Measurements from ENCODE around the gene GPR155.
"Not testable (repeated sequence)": the region's sequence is repeated elsewhere in the genome, so short reads cannot be mapped to it uniquely, and the experiment has no call there.

The GPR155 gene

GRCh38 chr2:174390303-174390702 lies 96.5 kb downstream of the GPR155 start:
- DNase-seq (ENCODE audit: low read depth); H3K4me3 ChIP-seq (ENCODE audit: low read depth, low read length): not testable (repeated sequence)

GRCh38 chr2:174389542-174389941 lies 97.3 kb downstream of the GPR155 start:
- no peak for DNase-seq (ENCODE audit: low read depth)
- no peak overlapping the region for H3K4me3 ChIP-seq (ENCODE audit: low read depth, low read length)

- H3K4me3 ChIP-seq (ENCODE audit: low read depth, low read length); DNase-seq (ENCODE audit: low read depth): not testable (repeated sequence)
Measured at GRCh38 chr2:174388706-174389105, 98.1 kb downstream of the GPR155 start.

GRCh38 chr2:174385201-174385600 lies 101.6 kb downstream of the GPR155 start:
- H3K4me3 ChIP-seq (ENCODE audit: low read depth, low read length) = no peak overlapping the region
- DNase-seq (ENCODE audit: low read depth) = no peak

- H3K4me3 ChIP-seq (ENCODE audit: low read depth, low read length) = no peak overlapping the region
- DNase-seq (ENCODE audit: low read depth) = no peak
Measured at GRCh38 chr2:174383796-174384195, 103.0 kb downstream of the GPR155 start.

Data from skeletal muscle cell (primary cell).